Measurements from ENCODE around the gene STX17. TPM values are rescaled to one million over a fixed set of nuclear protein-coding genes. Genes with fewer than 3 reads are reported as not detected.

The STX17 gene
- total RNA-seq, 1 experiment from 2014 or later: 11.5 TPM

DNA sequence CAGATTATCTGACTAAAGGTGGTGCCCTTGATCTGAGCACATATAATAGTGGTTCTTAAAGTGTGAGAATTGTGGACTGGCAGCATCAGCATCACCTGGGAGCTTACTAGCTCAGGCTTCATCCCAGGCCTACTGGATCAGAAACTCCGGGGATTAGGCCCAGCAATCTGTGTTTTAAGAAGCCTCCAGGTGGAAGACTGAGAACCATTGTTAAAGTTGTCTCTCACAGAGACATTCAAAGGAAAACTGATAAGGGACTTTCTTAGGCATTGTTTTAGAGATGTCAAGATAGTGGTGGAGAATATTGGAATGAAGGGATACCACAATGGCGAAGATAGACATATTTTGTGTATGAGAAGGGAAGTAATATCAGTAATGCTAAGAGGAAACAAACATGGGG lies 59.5 kb downstream of the STX17 start:
- intact Hi-C loops (cut with micrococcal nuclease; ENCODE audit: unreplicated experiment): no loop called here
- Histone ChIP-seq H3K36me3 (ENCODE audit: control insufficient read depth, insufficient read depth, low read length) (no peaks in the 10 kb centered on the region; the same call in 1 of the 2 replicates), H3K27ac (ENCODE audit: low read length) (no peak overlapping the region), H3K27me3 (ENCODE audit: control insufficient read depth, insufficient read depth, low read length) (no peaks in the 10 kb centered on the region), H3K9me3 (ENCODE audit: control insufficient read depth, insufficient read depth, low read depth, low read length) (no peaks in the 10 kb centered on the region), H3K4me1 (ENCODE audit: control insufficient read depth, insufficient read depth, low read length) (no peaks in the 10 kb centered on the region; the same call in 1 of the 2 replicates), H3K4me3 (ENCODE audit: low read depth in 2 of 2, low read length in 2 of 2) (no peak overlapping the region)
- no peak for ATAC-seq
- ChIA-PET CTCF (no interaction called here), POLR2A (no interaction called here)
- in situ Hi-C loops (cut with HindIII; ENCODE audit: low pct_unique_long_range_greater_than_20kb, low sequenced_read_pairs): no loop called here
- no peak for DNase-seq (ENCODE audit: low read depth, low spot score)
- BruUV-seq (replicated peaks): no TSS peak
- TF ChIP-seq, protein P1, sequence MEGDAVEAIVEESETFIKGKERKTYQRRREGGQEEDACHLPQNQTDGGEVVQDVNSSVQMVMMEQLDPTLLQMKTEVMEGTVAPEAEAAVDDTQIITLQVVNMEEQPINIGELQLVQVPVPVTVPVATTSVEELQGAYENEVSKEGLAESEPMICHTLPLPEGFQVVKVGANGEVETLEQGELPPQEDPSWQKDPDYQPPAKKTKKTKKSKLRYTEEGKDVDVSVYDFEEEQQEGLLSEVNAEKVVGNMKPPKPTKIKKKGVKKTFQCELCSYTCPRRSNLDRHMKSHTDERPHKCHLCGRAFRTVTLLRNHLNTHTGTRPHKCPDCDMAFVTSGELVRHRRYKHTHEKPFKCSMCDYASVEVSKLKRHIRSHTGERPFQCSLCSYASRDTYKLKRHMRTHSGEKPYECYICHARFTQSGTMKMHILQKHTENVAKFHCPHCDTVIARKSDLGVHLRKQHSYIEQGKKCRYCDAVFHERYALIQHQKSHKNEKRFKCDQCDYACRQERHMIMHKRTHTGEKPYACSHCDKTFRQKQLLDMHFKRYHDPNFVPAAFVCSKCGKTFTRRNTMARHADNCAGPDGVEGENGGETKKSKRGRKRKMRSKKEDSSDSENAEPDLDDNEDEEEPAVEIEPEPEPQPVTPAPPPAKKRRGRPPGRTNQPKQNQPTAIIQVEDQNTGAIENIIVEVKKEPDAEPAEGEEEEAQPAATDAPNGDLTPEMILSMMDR (IDR thresholded peaks at IDR 0.05): no peak
- TF ChIP-seq POLR2AphosphoS5 (IDR thresholded peaks at IDR 0.05; ENCODE audit: low read depth, low read length) (no peak), TCF7L2 (IDR thresholded peaks at IDR 0.05; ENCODE audit: low read depth, low read length) (no peak)
- TF ChIP-seq, protein P2, sequence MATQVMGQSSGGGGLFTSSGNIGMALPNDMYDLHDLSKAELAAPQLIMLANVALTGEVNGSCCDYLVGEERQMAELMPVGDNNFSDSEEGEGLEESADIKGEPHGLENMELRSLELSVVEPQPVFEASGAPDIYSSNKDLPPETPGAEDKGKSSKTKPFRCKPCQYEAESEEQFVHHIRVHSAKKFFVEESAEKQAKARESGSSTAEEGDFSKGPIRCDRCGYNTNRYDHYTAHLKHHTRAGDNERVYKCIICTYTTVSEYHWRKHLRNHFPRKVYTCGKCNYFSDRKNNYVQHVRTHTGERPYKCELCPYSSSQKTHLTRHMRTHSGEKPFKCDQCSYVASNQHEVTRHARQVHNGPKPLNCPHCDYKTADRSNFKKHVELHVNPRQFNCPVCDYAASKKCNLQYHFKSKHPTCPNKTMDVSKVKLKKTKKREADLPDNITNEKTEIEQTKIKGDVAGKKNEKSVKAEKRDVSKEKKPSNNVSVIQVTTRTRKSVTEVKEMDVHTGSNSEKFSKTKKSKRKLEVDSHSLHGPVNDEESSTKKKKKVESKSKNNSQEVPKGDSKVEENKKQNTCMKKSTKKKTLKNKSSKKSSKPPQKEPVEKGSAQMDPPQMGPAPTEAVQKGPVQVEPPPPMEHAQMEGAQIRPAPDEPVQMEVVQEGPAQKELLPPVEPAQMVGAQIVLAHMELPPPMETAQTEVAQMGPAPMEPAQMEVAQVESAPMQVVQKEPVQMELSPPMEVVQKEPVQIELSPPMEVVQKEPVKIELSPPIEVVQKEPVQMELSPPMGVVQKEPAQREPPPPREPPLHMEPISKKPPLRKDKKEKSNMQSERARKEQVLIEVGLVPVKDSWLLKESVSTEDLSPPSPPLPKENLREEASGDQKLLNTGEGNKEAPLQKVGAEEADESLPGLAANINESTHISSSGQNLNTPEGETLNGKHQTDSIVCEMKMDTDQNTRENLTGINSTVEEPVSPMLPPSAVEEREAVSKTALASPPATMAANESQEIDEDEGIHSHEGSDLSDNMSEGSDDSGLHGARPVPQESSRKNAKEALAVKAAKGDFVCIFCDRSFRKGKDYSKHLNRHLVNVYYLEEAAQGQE (IDR thresholded peaks at IDR 0.05; ENCODE audit: insufficient read depth in 1 of 2, low read depth in 2 of 2, low read length in 1 of 2): no peak

DNA sequence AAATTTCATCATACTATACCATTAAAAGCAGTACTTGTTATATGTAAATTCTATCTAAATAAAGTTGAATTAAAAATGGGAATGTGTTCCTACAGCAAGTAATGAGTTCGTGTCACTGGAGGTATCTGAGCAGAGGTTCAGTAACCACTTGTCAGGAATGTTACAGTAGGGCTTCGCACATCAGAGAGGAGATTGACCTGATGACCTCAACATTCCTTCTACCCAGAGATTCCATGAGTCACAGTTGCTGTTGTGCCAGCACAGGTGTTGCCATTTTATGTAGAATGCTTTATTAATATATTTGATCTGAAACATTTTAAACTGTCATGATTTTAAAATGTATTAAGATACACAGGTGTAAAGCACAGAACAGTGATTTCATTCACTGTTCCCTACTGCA lies 60.3 kb downstream of the STX17 start:
- intact Hi-C loops (cut with micrococcal nuclease; ENCODE audit: unreplicated experiment) (no loop called here), in situ Hi-C loops (cut with HindIII; ENCODE audit: low pct_unique_long_range_greater_than_20kb, low sequenced_read_pairs) (no loop called here)
- ChIA-PET POLR2A (no interaction called here), CTCF (no interaction called here)
- DNase-seq (ENCODE audit: low read depth, low spot score) (no peak), ATAC-seq (no peak)
- H3K27ac ChIP-seq (ENCODE audit: low read length): no peak overlapping the region
- H3K36me3 ChIP-seq (ENCODE audit: control insufficient read depth, insufficient read depth, low read length): no peaks in the 10 kb centered on the region; the same call in 1 of the 2 replicates
- TF ChIP-seq, protein P1 (IDR thresholded peaks at IDR 0.05): no peak
- TF ChIP-seq SIN3A (IDR thresholded peaks at IDR 0.05; ENCODE audit: borderline replicate concordance, insufficient read depth, low read depth, low read length) (no peak), POLR2AphosphoS5 (IDR thresholded peaks at IDR 0.05; ENCODE audit: low read depth, low read length) (no peak), TCF7L2 (IDR thresholded peaks at IDR 0.05; ENCODE audit: low read depth, low read length) (no peak)
- TF ChIP-seq, protein P2 (IDR thresholded peaks at IDR 0.05; ENCODE audit: insufficient read depth in 1 of 2, low read depth in 2 of 2, low read length in 1 of 2): no peak
- no peaks in the 10 kb centered on the region for H3K27me3 ChIP-seq (ENCODE audit: control insufficient read depth, insufficient read depth, low read length)
- H3K4me1 ChIP-seq (ENCODE audit: control insufficient read depth, insufficient read depth, low read length): no peaks in the 10 kb centered on the region; the same call in 1 of the 2 replicates
- H3K4me3 ChIP-seq (ENCODE audit: low read depth in 2 of 2, low read length in 2 of 2): no peak overlapping the region
- no TSS peak for BruUV-seq (replicated peaks)
- H3K9me3 ChIP-seq (ENCODE audit: control insufficient read depth, insufficient read depth, low read depth, low read length): no peaks in the 10 kb centered on the region
